ENCODE measurements around the gene HDX. TPM values are rescaled to one million over a fixed set of nuclear protein-coding genes. Genes with fewer than 3 reads are reported as not detected.

The HDX gene

Small RNAs within 50 kb of the gene (small RNA-seq; reads per million reads assigned to genes)
- not detected for gene AL450471.1 (ENCODE audit: low read depth)

All from mesenchymal stem cell (in vitro differentiated cells and primary cell).